ENCODE measurements around the gene ZNF593OS. TPM values are rescaled to one million over a fixed set of nuclear protein-coding genes. Genes with fewer than 3 reads are reported as not detected.
A peak's percentile ranks its signal among the peaks of the same experiment; 100 is the strongest.

ZNF593OS gene
- total RNA-seq, 1 experiment from 2014 or later = not detected

- no peaks in the 10 kb centered on the region for H4K20me1 ChIP-seq (ENCODE audit: insufficient read depth)
- intact Hi-C loops (cut with micrococcal nuclease) = no loop called here
- RAD21 ChIA-PET (ENCODE audit: low non-redundant PET in 1 of 2, low total read pairs in 2 of 2, uncharacterized antibody in 2 of 2, unreplicated experiment in 2 of 2) = interaction anchor here in 1 of 2 experiments (0.6 kb wide), 1 partner anchor 156 kb away, joined by 4 read pairs; no protein-coding TSS in a partner anchor
- TF ChIP-seq ELF1 (IDR thresholded peaks at IDR 0.05; ENCODE audit: borderline replicate concordance, low read depth) (no peak), RAD21 (IDR thresholded peaks at IDR 0.05; ENCODE audit: low read depth) (no peak)
- TF ChIP-seq, protein P1, sequence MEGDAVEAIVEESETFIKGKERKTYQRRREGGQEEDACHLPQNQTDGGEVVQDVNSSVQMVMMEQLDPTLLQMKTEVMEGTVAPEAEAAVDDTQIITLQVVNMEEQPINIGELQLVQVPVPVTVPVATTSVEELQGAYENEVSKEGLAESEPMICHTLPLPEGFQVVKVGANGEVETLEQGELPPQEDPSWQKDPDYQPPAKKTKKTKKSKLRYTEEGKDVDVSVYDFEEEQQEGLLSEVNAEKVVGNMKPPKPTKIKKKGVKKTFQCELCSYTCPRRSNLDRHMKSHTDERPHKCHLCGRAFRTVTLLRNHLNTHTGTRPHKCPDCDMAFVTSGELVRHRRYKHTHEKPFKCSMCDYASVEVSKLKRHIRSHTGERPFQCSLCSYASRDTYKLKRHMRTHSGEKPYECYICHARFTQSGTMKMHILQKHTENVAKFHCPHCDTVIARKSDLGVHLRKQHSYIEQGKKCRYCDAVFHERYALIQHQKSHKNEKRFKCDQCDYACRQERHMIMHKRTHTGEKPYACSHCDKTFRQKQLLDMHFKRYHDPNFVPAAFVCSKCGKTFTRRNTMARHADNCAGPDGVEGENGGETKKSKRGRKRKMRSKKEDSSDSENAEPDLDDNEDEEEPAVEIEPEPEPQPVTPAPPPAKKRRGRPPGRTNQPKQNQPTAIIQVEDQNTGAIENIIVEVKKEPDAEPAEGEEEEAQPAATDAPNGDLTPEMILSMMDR (IDR thresholded peaks at IDR 0.05 in 2 of 3, conservative IDR thresholded peaks at IDR 0.05 in 1 of 3; ENCODE audit: borderline replicate concordance in 1 of 3, insufficient read depth in 1 of 3, low read depth in 2 of 3, low read length in 2 of 3) = 0 out of 6 replicates have a peak, but pooled peaks of 1 of the 3 experiments have one; percentile 17
- BruUV-seq (replicated peaks) = no TSS peak
- CTCF ChIA-PET = interaction anchor here (2.6 kb wide), 2 partner anchors 12 to 44 kb away, joined by 13 to 16 read pairs; partner anchors contain the start of genes CEP85 and CNKSR1
- H3K9me2 ChIP-seq (ENCODE audit: insufficient read depth) = no peaks in the 10 kb centered on the region
- no peaks in the 10 kb centered on the region for H3K79me2 ChIP-seq (ENCODE audit: insufficient read depth, low read length)
- no peak overlapping the region for H3K4me2 ChIP-seq (ENCODE audit: low read length)
- H3K9me3 ChIP-seq (ENCODE audit: control insufficient read depth in 1 of 2, insufficient read depth in 1 of 2, low read depth in 1 of 2, low read length in 2 of 2) = no peaks in the 10 kb centered on the region
- H2AFZ ChIP-seq (ENCODE audit: low read depth, low read length, poor library complexity, severe bottlenecking) = no peak overlapping the region
- no peaks in the 10 kb centered on the region for H3K4me1 ChIP-seq (ENCODE audit: control insufficient read depth in 1 of 2, insufficient read depth in 2 of 2, low read length in 2 of 2)
- no peak overlapping the region for H3K9ac ChIP-seq (ENCODE audit: low read length)
- H3K27ac ChIP-seq (ENCODE audit: low read depth, low read length) = no peak overlapping the region
- DNase-seq (ENCODE audit: low read depth, low spot score) (no peak), ATAC-seq (peak; percentile 20; the same call in 1 of the 2 replicates)
- no peaks in the 10 kb centered on the region; a peak in 1 of 4 replicates for H3K36me3 ChIP-seq (ENCODE audit: control insufficient read depth in 1 of 2, insufficient read depth in 2 of 2, low read length in 2 of 2)
- POLR2A ChIA-PET = no interaction called here
- H3K4me3 ChIP-seq (replicated peaks in 1 of 2; ENCODE audit: low read depth in 1 of 2, low read length in 2 of 2) = no peak overlapping the region
- H3K27me3 ChIP-seq (ENCODE audit: insufficient read depth, low read length) = no peaks in the 10 kb centered on the region
Measured at GRCh38 chr1:26189751-26190275, 18.2 kb upstream of the ZNF593OS start.

GRCh38 chr1:26189331-26189730 lies 17.7 kb upstream of the ZNF593OS start:
- Histone ChIP-seq H3K27ac (ENCODE audit: low read depth, low read length) (no peak overlapping the region), H3K4me3 (replicated peaks in 1 of 2; ENCODE audit: low read depth in 1 of 2, low read length in 2 of 2) (no peak overlapping the region), H3K9me3 (ENCODE audit: control insufficient read depth in 1 of 2, insufficient read depth in 1 of 2, low read depth in 1 of 2, low read length in 2 of 2) (no peaks in the 10 kb centered on the region), H3K9ac (ENCODE audit: low read length) (no peak overlapping the region), H3K4me1 (ENCODE audit: control insufficient read depth in 1 of 2, insufficient read depth in 2 of 2, low read length in 2 of 2) (no peaks in the 10 kb centered on the region), H3K27me3 (ENCODE audit: insufficient read depth, low read length) (no peaks in the 10 kb centered on the region), H3K9me2 (ENCODE audit: insufficient read depth) (no peaks in the 10 kb centered on the region), H4K20me1 (ENCODE audit: insufficient read depth) (no peaks in the 10 kb centered on the region), H3K79me2 (ENCODE audit: insufficient read depth, low read length) (no peaks in the 10 kb centered on the region), H2AFZ (ENCODE audit: low read depth, low read length, poor library complexity, severe bottlenecking) (no peak overlapping the region), H3K36me3 (ENCODE audit: control insufficient read depth in 1 of 2, insufficient read depth in 2 of 2, low read length in 2 of 2) (no peaks in the 10 kb centered on the region; a peak in 1 of 4 replicates), H3K4me2 (ENCODE audit: low read length) (no peak overlapping the region)
- BruUV-seq (replicated peaks) = TSS peak; percentile 50
- ChIA-PET CTCF (interaction anchor here (2.6 kb wide), 2 partner anchors 12 to 44 kb away, joined by 13 to 16 read pairs; partner anchors contain the start of genes CEP85 and CNKSR1), RAD21 (ENCODE audit: low non-redundant PET in 1 of 2, low total read pairs in 2 of 2, uncharacterized antibody in 2 of 2, unreplicated experiment in 2 of 2) (no interaction called here), POLR2A (no interaction called here)
- DNase-seq (ENCODE audit: low read depth, low spot score) = no peak
- intact Hi-C loops (cut with micrococcal nuclease) = no loop called here
- no peak for ATAC-seq
- TF ChIP-seq, protein P2, sequence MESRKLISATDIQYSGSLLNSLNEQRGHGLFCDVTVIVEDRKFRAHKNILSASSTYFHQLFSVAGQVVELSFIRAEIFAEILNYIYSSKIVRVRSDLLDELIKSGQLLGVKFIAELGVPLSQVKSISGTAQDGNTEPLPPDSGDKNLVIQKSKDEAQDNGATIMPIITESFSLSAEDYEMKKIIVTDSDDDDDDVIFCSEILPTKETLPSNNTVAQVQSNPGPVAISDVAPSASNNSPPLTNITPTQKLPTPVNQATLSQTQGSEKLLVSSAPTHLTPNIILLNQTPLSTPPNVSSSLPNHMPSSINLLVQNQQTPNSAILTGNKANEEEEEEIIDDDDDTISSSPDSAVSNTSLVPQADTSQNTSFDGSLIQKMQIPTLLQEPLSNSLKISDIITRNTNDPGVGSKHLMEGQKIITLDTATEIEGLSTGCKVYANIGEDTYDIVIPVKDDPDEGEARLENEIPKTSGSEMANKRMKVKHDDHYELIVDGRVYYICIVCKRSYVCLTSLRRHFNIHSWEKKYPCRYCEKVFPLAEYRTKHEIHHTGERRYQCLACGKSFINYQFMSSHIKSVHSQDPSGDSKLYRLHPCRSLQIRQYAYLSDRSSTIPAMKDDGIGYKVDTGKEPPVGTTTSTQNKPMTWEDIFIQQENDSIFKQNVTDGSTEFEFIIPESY (IDR thresholded peaks at IDR 0.05; ENCODE audit: extremely low read depth, insufficient replicate concordance, low read length) = no peak
- TF ChIP-seq SP1 (IDR thresholded peaks at IDR 0.05; ENCODE audit: low read depth) (no peak), ZNF274 (IDR thresholded peaks at IDR 0.05; ENCODE audit: low read depth, low read length) (no peak), TCF7L2 (IDR thresholded peaks at IDR 0.05; ENCODE audit: borderline replicate concordance, extremely low read depth, insufficient read depth, insufficient read length) (no peak), ATF3 (IDR thresholded peaks at IDR 0.05) (no peak), ZFX (IDR thresholded peaks at IDR 0.05) (no peak), FOSL1 (IDR thresholded peaks at IDR 0.05; ENCODE audit: low read depth) (no peak), POLR2A (IDR thresholded peaks at IDR 0.05; ENCODE audit: borderline replicate concordance, extremely low read depth, insufficient read depth, insufficient read length) (no peak)
- TF ChIP-seq, protein P3, sequence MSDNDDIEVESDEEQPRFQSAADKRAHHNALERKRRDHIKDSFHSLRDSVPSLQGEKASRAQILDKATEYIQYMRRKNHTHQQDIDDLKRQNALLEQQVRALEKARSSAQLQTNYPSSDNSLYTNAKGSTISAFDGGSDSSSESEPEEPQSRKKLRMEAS (IDR thresholded peaks at IDR 0.05) = no peak
